Measurements from ENCODE around the gene C12orf42. TPM values are rescaled to one million over a fixed set of nuclear protein-coding genes. Genes with fewer than 3 reads are reported as not detected.
"Not testable (repeated sequence)": the region's sequence is repeated elsewhere in the genome, so short reads cannot be mapped to it uniquely, and the experiment has no call there.

The C12orf42 gene
- total RNA-seq, 2 donors from 2014 or later, result not detected

DNA sequence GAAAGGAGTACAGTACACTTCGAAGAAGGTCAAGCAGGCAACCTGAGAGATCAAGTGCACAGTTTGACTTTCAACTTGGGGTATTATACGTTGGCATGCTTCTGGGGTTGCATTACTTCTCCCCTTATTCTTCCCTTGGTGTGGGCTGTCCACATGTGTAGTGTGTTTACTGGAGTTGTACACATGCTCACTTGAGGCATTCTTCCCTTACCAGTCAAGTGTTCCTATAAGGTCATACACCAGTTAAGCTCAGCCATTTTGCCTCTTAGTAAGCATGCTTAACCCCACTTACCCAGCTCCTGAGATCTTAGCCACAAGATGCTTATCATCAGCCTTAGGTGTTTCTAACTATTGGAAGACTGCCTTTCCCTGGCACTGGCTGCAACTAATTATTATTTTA, 63.8 kb downstream of the C12orf42 start:
- intact Hi-C loops (cut with DNase I), result no loop called here
- H3K27ac ChIP-seq, result no peak overlapping the region
- H3K4me1 ChIP-seq, result no peaks in the 10 kb centered on the region
- H3K27me3 ChIP-seq, result no peaks in the 10 kb centered on the region
- H3K4me3 ChIP-seq, result no peak overlapping the region
- H3K9me3 ChIP-seq, result no peaks in the 10 kb centered on the region
- H3K36me3 ChIP-seq, result no peaks in the 10 kb centered on the region
- H3K9ac ChIP-seq (ENCODE audit: low read depth in 2 of 2, low read length in 2 of 2), result no peak overlapping the region
- TF ChIP-seq CTCF (IDR thresholded peaks at IDR 0.05), result no peak
- DNase-seq, result no peak

- H3K9ac ChIP-seq (ENCODE audit: low read depth in 2 of 2, low read length in 2 of 2), result no peak overlapping the region
- no peaks in the 10 kb centered on the region for H3K27me3 ChIP-seq
- no peak for DNase-seq
- no peak overlapping the region for H3K27ac ChIP-seq
- no peaks in the 10 kb centered on the region for H3K36me3 ChIP-seq
- no peak overlapping the region for H3K4me3 ChIP-seq
- no peak for TF ChIP-seq CTCF (IDR thresholded peaks at IDR 0.05)
- no peaks in the 10 kb centered on the region for H3K4me1 ChIP-seq
- intact Hi-C loops (cut with DNase I), result no loop called here
- H3K9me3 ChIP-seq, result no peaks in the 10 kb centered on the region
Observed at GRCh38 chr12:103431387-103431786, 64.4 kb downstream of the C12orf42 start.

DNA sequence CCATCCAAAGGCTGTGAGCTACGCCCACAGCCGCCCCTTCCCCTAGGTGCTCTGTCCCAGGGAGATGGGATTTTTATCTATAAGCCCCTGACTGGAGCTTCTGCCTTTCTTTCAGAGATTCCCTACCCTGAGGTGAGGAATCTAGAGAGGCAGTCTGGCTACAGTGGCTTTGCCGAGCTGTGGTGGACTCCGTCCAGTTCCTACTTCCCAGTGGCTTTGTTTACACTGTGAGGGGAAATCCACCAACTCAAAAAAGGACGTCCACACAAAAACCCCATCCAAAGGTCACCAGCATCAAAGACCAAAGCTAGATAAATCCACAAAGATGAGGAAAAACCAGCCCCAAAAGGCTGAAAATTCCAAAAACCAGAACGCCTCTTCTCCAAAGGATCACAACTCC, 70.1 kb downstream of the C12orf42 start:
- H3K27ac ChIP-seq; H3K27me3 ChIP-seq; intact Hi-C loops (cut with DNase I); H3K9ac ChIP-seq (ENCODE audit: low read depth in 2 of 2, low read length in 2 of 2); H3K9me3 ChIP-seq; DNase-seq; H3K36me3 ChIP-seq; H3K4me3 ChIP-seq; H3K4me1 ChIP-seq: not testable (repeated sequence)

GRCh38 chr12:103424849-103425586, 70.8 kb downstream of the C12orf42 start:
- H3K9ac ChIP-seq (ENCODE audit: low read depth in 2 of 2, low read length in 2 of 2); intact Hi-C loops (cut with DNase I); H3K4me1 ChIP-seq; H3K27ac ChIP-seq; H3K4me3 ChIP-seq; H3K9me3 ChIP-seq; H3K36me3 ChIP-seq; H3K27me3 ChIP-seq; DNase-seq: not testable (repeated sequence)

GRCh38 chr12:103423516-103423910, 72.3 kb downstream of the C12orf42 start:
- no peak for TF ChIP-seq CTCF (IDR thresholded peaks at IDR 0.05)
- DNase-seq, result no peak
- intact Hi-C loops (cut with DNase I), result no loop called here
- no peak overlapping the region for H3K27ac ChIP-seq
- no peaks in the 10 kb centered on the region for H3K36me3 ChIP-seq
- no peaks in the 10 kb centered on the region for H3K9me3 ChIP-seq
- no peaks in the 10 kb centered on the region for H3K27me3 ChIP-seq
- H3K9ac ChIP-seq (ENCODE audit: low read depth in 2 of 2, low read length in 2 of 2), result no peak overlapping the region
- no peak overlapping the region for H3K4me3 ChIP-seq
- H3K4me1 ChIP-seq, result no peaks in the 10 kb centered on the region

DNA sequence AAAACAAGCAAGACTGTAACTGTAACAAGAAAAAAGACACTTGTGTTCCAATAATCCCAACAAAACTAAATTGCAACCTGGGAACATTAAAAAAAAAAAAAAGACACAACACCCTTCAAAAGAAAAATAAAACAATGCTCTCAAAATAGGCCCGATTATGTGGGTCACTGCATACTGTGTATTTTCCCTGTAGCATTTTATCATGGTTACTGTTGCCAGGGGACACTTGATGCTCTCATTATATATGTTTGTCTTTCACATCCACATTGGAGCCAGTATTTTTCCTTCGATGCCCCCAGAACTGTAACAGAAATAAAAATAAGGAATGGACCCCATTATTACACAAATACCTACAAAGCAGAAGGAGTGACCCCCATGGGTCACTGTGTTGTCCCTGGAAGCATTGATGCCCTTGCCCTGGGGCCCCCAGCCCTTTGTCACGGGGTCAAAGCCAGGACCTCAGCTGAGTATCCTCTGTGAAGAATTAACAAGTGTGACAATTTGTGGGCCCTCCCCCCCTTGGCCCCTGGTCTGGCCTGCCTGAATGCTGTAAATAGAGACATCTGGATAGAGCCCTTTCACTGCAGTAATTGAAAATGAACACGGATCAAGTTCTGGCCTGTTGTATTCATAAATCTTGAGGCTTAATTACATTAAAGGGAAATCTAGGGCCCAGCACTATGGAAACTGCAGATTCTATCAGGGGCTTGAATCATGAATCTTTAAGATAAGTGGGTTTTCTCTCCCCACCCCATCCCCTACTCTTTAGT, 72.8 kb downstream of the C12orf42 start:
- no peak for DNase-seq

More for the DNA sequence above, 72.8 kb downstream of the C12orf42 start:
- intact Hi-C loops (cut with DNase I), result no loop called here
- Histone ChIP-seq H3K4me1 (no peaks in the 10 kb centered on the region), H3K36me3 (no peaks in the 10 kb centered on the region), H3K27me3 (no peaks in the 10 kb centered on the region), H3K9ac (ENCODE audit: low read depth in 2 of 2, low read length in 2 of 2) (no peak overlapping the region), H3K4me3 (no peak overlapping the region), H3K9me3 (no peaks in the 10 kb centered on the region), H3K27ac (no peak overlapping the region)
- TF ChIP-seq CTCF (IDR thresholded peaks at IDR 0.05), result no peak
